ENCODE measurements around the gene LRWD1.
"Not testable (repeated sequence)": the region's sequence is repeated elsewhere in the genome, so short reads cannot be mapped to it uniquely, and the experiment has no call there.

- not testable (repeated sequence) for TF ChIP-seq CTCF (conservative IDR thresholded peaks at IDR 0.05; ENCODE audit: low read depth, low read length); EZH2 (IDR thresholded peaks at IDR 0.05; ENCODE audit: borderline replicate concordance, low read depth, low read length, poor library complexity, severe bottlenecking)
Measured at GRCh38 chr7:102503141-102503540, 38.4 kb downstream of the LRWD1 start.

Measured in A673 (cell line).